Body of pancreas (tissue), 4 donors: ENCODE results near the gene MRC1.

Experiments
- POLR2A ChIP-seq, 3 donors: fragments of 450-650 bp; IDR thresholded peaks; one replicate each; pipeline ENCODE4 v1.6.1; 2016; ENCODE audit warnings: antibody characterized with exemption in 3 of 3, mild to moderate bottlenecking in 2 of 3
- TF ChIP-seq, protein P1 (sequence below), 7 experiments: fragments of 450-650 bp in 4 of 7; fragments of 200-600 bp in 3 of 7; sonication (generic) in 3 of 7; IDR thresholded peaks; one replicate each; pipeline ENCODE4 v1.5.1; 2016 to 2019; ENCODE audit warnings: antibody characterized with exemption in 7 of 7

DNA sequence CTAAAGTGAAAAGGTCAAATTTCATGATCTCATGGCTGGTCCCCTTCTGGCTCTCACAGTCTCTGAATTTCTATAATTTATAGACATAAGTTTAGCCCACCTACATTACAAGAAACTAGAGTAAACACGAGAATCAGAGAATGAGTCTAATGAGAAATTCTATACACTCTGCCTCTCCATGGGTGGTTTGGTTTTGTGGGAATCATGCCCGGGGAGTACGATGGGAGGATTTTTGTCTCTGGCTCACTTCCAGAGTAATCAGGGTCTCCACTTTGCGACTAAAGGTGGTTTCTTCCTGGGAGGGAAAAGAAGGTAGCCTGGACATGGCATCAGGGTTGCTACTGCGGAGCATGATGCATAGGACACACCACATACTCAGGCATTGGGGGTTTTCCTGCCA is 69.7 kb downstream of the MRC1 start:
- TF ChIP-seq, protein P1, sequence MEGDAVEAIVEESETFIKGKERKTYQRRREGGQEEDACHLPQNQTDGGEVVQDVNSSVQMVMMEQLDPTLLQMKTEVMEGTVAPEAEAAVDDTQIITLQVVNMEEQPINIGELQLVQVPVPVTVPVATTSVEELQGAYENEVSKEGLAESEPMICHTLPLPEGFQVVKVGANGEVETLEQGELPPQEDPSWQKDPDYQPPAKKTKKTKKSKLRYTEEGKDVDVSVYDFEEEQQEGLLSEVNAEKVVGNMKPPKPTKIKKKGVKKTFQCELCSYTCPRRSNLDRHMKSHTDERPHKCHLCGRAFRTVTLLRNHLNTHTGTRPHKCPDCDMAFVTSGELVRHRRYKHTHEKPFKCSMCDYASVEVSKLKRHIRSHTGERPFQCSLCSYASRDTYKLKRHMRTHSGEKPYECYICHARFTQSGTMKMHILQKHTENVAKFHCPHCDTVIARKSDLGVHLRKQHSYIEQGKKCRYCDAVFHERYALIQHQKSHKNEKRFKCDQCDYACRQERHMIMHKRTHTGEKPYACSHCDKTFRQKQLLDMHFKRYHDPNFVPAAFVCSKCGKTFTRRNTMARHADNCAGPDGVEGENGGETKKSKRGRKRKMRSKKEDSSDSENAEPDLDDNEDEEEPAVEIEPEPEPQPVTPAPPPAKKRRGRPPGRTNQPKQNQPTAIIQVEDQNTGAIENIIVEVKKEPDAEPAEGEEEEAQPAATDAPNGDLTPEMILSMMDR (IDR thresholded peaks at IDR 0.05), result no peak
- no peak for TF ChIP-seq POLR2A (IDR thresholded peaks at IDR 0.05)
